ENCODE measurements around the gene SEL1L3.

GRCh38 chr4:25797136-25797535 lies 65.7 kb downstream of the SEL1L3 start:
- TF ChIP-seq, protein P1, sequence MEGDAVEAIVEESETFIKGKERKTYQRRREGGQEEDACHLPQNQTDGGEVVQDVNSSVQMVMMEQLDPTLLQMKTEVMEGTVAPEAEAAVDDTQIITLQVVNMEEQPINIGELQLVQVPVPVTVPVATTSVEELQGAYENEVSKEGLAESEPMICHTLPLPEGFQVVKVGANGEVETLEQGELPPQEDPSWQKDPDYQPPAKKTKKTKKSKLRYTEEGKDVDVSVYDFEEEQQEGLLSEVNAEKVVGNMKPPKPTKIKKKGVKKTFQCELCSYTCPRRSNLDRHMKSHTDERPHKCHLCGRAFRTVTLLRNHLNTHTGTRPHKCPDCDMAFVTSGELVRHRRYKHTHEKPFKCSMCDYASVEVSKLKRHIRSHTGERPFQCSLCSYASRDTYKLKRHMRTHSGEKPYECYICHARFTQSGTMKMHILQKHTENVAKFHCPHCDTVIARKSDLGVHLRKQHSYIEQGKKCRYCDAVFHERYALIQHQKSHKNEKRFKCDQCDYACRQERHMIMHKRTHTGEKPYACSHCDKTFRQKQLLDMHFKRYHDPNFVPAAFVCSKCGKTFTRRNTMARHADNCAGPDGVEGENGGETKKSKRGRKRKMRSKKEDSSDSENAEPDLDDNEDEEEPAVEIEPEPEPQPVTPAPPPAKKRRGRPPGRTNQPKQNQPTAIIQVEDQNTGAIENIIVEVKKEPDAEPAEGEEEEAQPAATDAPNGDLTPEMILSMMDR (IDR thresholded peaks at IDR 0.05; ENCODE audit: borderline replicate concordance, extremely low read depth, low read length, poor library complexity, severe bottlenecking) = no peak
- no peak for TF ChIP-seq EZH2 (IDR thresholded peaks at IDR 0.05; ENCODE audit: borderline replicate concordance, low read depth, low read length, severe bottlenecking)
